ENCODE results near the gene ZNF334. TPM values are rescaled to one million over a fixed set of nuclear protein-coding genes. Genes with fewer than 3 reads are reported as not detected.

Gene ZNF334
- total RNA-seq, 1 donor from 2014 or later, result 1.6 TPM

- Mint-ChIP-seq H3K4me1 (peaks cover 24% of the 10 kb centered on the region), H3K36me3 (ENCODE audit: low read depth) (no peaks in the 10 kb centered on the region), H3K9me3 (peaks cover under 1% of the 10 kb centered on the region), H3K27me3 (peaks cover 21% of the 10 kb centered on the region), H3K27ac (no peak overlapping the region), H3K4me3 (no peak overlapping the region)
- no peak for DNase-seq
- intact Hi-C loops (cut with micrococcal nuclease), result no loop called here
Measured at GRCh38 chr20:46541229-46541935, 28.0 kb upstream of the ZNF334 start.

- H3K9me3 Mint-ChIP-seq, result peaks cover 6% of the 10 kb centered on the region
- H3K4me1 Mint-ChIP-seq, result peaks cover 10% of the 10 kb centered on the region
- intact Hi-C loops (cut with micrococcal nuclease), result no loop called here
- no peak overlapping the region for H3K4me3 Mint-ChIP-seq
- H3K36me3 Mint-ChIP-seq (ENCODE audit: low read depth), result no peaks in the 10 kb centered on the region
- H3K27ac Mint-ChIP-seq, result no peak overlapping the region
- no peak for DNase-seq
- peaks cover 30% of the 10 kb centered on the region for H3K27me3 Mint-ChIP-seq
Measured at GRCh38 chr20:46539113-46539512, 25.8 kb upstream of the ZNF334 start.

DNA sequence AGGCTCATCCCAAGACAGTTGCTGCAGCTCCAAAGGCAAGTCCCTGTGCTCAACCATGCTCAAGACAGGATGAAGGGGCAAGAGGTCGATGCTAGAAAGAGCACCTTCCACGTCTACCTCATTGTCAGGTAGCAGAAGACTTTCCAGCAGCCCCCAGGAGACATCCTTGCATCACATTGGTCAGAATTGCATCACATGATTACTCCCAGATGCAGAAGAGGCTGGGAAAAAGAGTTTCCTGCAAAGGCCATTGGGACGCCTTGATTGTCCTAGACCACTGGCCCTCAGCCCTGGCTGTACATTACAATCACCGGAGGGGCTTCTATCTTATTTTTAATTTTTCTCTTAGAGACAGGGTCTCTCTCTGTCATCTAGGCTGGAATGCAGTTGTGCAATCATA, 17.3 kb upstream of the ZNF334 start:
- DNase-seq, result no peak
- Mint-ChIP-seq H3K4me3 (no peak overlapping the region), H3K27me3 (peaks cover 29% of the 10 kb centered on the region), H3K36me3 (ENCODE audit: low read depth) (no peaks in the 10 kb centered on the region), H3K4me1 (no peaks in the 10 kb centered on the region), H3K27ac (no peak overlapping the region), H3K9me3 (peaks cover 4% of the 10 kb centered on the region)
- intact Hi-C loops (cut with micrococcal nuclease), result no loop called here

DNA sequence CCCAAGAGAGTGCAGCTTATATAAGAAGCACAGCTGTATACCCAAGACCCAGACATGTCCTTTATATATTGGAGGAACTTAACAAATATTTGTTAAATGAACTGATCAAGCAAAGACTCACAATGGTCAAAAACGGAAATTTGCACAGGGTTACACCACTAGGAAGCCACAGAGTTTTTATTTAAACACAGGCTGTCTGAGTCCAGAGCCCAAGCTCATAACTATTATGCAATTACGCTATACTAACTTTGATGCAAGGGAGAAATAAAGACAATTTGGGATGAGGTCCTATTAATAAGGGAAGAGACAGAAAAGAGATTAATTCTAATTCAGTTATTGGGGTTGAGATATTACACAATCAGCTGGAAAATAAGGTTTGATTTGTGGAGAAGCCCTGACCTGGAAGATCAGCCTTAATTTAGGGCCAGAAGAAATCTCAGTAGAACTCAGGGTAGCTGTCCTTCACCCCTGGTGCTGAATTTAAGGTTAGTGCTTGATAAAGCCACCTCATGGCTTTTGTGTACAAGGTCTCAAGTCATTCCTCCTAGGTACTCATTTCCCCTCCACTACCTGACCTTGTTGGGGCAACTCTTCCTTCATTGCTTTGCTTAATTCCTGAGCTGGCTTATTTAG, 10.5 kb upstream of the ZNF334 start:
- intact Hi-C loops (cut with micrococcal nuclease), result loop anchor here (5.0 kb wide), 1 partner anchor 38 kb away; no protein-coding TSS in a partner anchor
- Mint-ChIP-seq H3K27me3 (peaks cover 28% of the 10 kb centered on the region), H3K4me3 (no peak overlapping the region), H3K4me1 (no peaks in the 10 kb centered on the region), H3K9me3 (peaks cover 4% of the 10 kb centered on the region), H3K27ac (no peak overlapping the region), H3K36me3 (ENCODE audit: low read depth) (no peaks in the 10 kb centered on the region)
- peak; percentile 72 for DNase-seq

GRCh38 chr20:46523108-46523507, 9.7 kb upstream of the ZNF334 start:
- DNase-seq, result no peak
- Mint-ChIP-seq H3K27ac (no peak overlapping the region), H3K4me1 (no peaks in the 10 kb centered on the region), H3K9me3 (peaks cover 4% of the 10 kb centered on the region), H3K4me3 (no peak overlapping the region), H3K36me3 (ENCODE audit: low read depth) (no peaks in the 10 kb centered on the region), H3K27me3 (peaks cover 23% of the 10 kb centered on the region)
- intact Hi-C loops (cut with micrococcal nuclease), result loop anchor here (5.0 kb wide), 1 partner anchor 39 kb away; no protein-coding TSS in a partner anchor

- peak; percentile 87 for DNase-seq
- Mint-ChIP-seq H3K4me1 (no peaks in the 10 kb centered on the region), H3K27ac (no peak overlapping the region), H3K36me3 (ENCODE audit: low read depth) (no peaks in the 10 kb centered on the region), H3K27me3 (peaks cover 14% of the 10 kb centered on the region), H3K9me3 (no peaks in the 10 kb centered on the region), H3K4me3 (no peak overlapping the region)
- intact Hi-C loops (cut with micrococcal nuclease), result loop anchor here (1.0 to 5.0 kb wide), 3 partner anchors 41 to 168 kb away; partner anchors contain the start of gene TP53RK
Measured at GRCh38 chr20:46520976-46521579, 7.7 kb upstream of the ZNF334 start.

GRCh38 chr20:46520540-46520939, 7.2 kb upstream of the ZNF334 start:
- Mint-ChIP-seq H3K4me1 (no peaks in the 10 kb centered on the region), H3K36me3 (ENCODE audit: low read depth) (no peaks in the 10 kb centered on the region), H3K9me3 (no peaks in the 10 kb centered on the region), H3K27ac (no peak overlapping the region), H3K27me3 (peaks cover 14% of the 10 kb centered on the region), H3K4me3 (no peak overlapping the region)
- no peak for DNase-seq
- intact Hi-C loops (cut with micrococcal nuclease), result loop anchor here (2.0 to 5.0 kb wide), 2 partner anchors 42 to 168 kb away; partner anchors contain the start of gene TP53RK

GRCh38 chr20:46519471-46520068, 6.2 kb upstream of the ZNF334 start:
- H3K9me3 Mint-ChIP-seq, result no peaks in the 10 kb centered on the region
- H3K4me1 Mint-ChIP-seq, result no peaks in the 10 kb centered on the region
- H3K36me3 Mint-ChIP-seq (ENCODE audit: low read depth), result no peaks in the 10 kb centered on the region
- DNase-seq, result no peak
- intact Hi-C loops (cut with micrococcal nuclease), result loop anchor here (2.0 to 5.0 kb wide), 2 partner anchors 43 to 169 kb away; partner anchors contain the start of gene TP53RK
- H3K4me3 Mint-ChIP-seq, result no peak overlapping the region
- no peak overlapping the region for H3K27ac Mint-ChIP-seq
- H3K27me3 Mint-ChIP-seq, result peaks cover 12% of the 10 kb centered on the region

- no peak for DNase-seq
- Mint-ChIP-seq H3K4me1 (peaks cover 19% of the 10 kb centered on the region), H3K9me3 (peaks cover 36% of the 10 kb centered on the region), H3K4me3 (no peak overlapping the region), H3K27ac (no peak overlapping the region), H3K27me3 (no peaks in the 10 kb centered on the region), H3K36me3 (ENCODE audit: low read depth) (peaks cover 9% of the 10 kb centered on the region)
- intact Hi-C loops (cut with micrococcal nuclease), result no loop called here
Measured at GRCh38 chr20:46509523-46509922, 3.8 kb downstream of the ZNF334 start.

- no peaks in the 10 kb centered on the region for H3K27me3 Mint-ChIP-seq
- H3K36me3 Mint-ChIP-seq (ENCODE audit: low read depth), result peaks cover 21% of the 10 kb centered on the region
- DNase-seq, result no peak
- intact Hi-C loops (cut with micrococcal nuclease), result no loop called here
- H3K4me3 Mint-ChIP-seq, result no peak overlapping the region
- peaks cover 46% of the 10 kb centered on the region for H3K9me3 Mint-ChIP-seq
- H3K4me1 Mint-ChIP-seq, result peaks cover 12% of the 10 kb centered on the region
- H3K27ac Mint-ChIP-seq, result no peak overlapping the region
Measured at GRCh38 chr20:46507760-46508407, 5.5 kb downstream of the ZNF334 start.

GRCh38 chr20:46505506-46505905, 7.9 kb downstream of the ZNF334 start:
- DNase-seq, result no peak
- intact Hi-C loops (cut with micrococcal nuclease), result no loop called here
- Mint-ChIP-seq H3K9me3 (peaks cover 56% of the 10 kb centered on the region), H3K4me3 (no peak overlapping the region), H3K27me3 (no peaks in the 10 kb centered on the region), H3K27ac (no peak overlapping the region), H3K36me3 (ENCODE audit: low read depth) (peaks cover 28% of the 10 kb centered on the region), H3K4me1 (peaks cover 11% of the 10 kb centered on the region)

- no peak for DNase-seq
- Mint-ChIP-seq H3K27ac (no peak overlapping the region), H3K4me1 (no peaks in the 10 kb centered on the region), H3K36me3 (ENCODE audit: low read depth) (peaks cover 24% of the 10 kb centered on the region), H3K4me3 (no peak overlapping the region), H3K9me3 (peaks cover 52% of the 10 kb centered on the region), H3K27me3 (no peaks in the 10 kb centered on the region)
- intact Hi-C loops (cut with micrococcal nuclease), result no loop called here
Measured at GRCh38 chr20:46501961-46502360, 11.4 kb downstream of the ZNF334 start.

DNA sequence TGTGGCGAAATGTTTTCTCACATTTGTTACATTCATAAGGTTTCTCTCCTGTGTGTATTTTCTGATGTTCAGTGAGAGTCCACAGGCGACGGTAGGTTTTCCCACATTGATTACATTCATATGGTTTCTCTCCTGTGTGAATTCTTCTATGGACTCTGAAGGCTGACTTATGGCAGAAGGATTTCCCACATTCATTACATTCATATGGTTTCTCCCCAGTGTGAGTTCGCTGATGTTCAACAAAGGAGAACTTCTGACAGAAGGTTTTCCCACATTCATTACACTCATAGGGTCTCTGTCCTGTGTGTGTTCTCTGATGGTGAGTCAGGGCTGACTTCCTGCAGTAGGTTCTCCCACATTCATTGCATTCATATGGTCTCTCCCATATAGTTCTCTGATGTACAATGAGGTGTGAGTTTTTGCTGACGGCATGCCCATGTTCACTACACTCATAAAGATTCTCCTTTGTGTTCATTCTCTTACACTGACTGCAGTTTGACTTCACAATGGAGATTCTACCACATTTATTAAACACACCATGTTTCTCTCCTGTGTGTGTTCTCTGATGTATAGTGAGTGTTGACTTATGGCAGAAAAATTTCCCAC, 11.9 kb downstream of the ZNF334 start:
- no peak overlapping the region for H3K27ac Mint-ChIP-seq
- H3K4me3 Mint-ChIP-seq, result no peak overlapping the region
- H3K27me3 Mint-ChIP-seq, result no peaks in the 10 kb centered on the region
- intact Hi-C loops (cut with micrococcal nuclease), result no loop called here
- H3K4me1 Mint-ChIP-seq, result no peaks in the 10 kb centered on the region
- peaks cover 24% of the 10 kb centered on the region for H3K36me3 Mint-ChIP-seq (ENCODE audit: low read depth)
- peaks cover 52% of the 10 kb centered on the region for H3K9me3 Mint-ChIP-seq
- no peak for DNase-seq

Measured in activated CD4-positive, alpha-beta T cell treated with anti-CD3 and anti-CD28 coated beads, Interleukin-2, amount 10 ng/mL, durations not matched to agents 24 days and 14 days (primary cell).